Transverse colon (tissue), 4 donors: Measurements from ENCODE around the gene KRCC1. TPM values are rescaled to one million over a fixed set of nuclear protein-coding genes. Genes with fewer than 3 reads are reported as not detected.
"Not testable (repeated sequence)": the region's sequence is repeated elsewhere in the genome, so short reads cannot be mapped to it uniquely, and the experiment has no call there.

ENCODE experiments used
- DNase-seq: peaks from one replicate; pipeline ENCODE4 v3.0.0-alpha.2; 2019
- H3K27ac ChIP-seq, 4 donors: fragments of 200-600 bp; sonication (generic); 2 replicates each; pipeline ENCODE4 v1.5.1; 2016 to 2018; ENCODE audit warnings: inconsistent platforms in 4 of 4
- H3K27me3 ChIP-seq: fragments of 200-600 bp; sonication (generic); 2 replicates; pipeline ENCODE4 v1.5.1; 2017; ENCODE audit warnings: inconsistent platforms
- H3K36me3 ChIP-seq, 4 donors: fragments of 200-600 bp; sonication (generic); 2 replicates each; pipeline ENCODE4 v1.5.1; 2017 to 2019; ENCODE audit warnings: inconsistent platforms in 4 of 4
- H3K4me1 ChIP-seq, 4 donors: fragments of 200-600 bp; sonication (generic); 2 replicates each; pipeline ENCODE4 v1.5.1; 2017 to 2020; ENCODE audit warnings: inconsistent platforms in 4 of 4
- H3K4me3 ChIP-seq, 4 donors: fragments of 200-600 bp; sonication (generic); 1 replicate in 1 of 4; 2 replicates in 3 of 4; pipeline versions ENCODE4 v1.5.1 to v1.6.1; 2017 to 2019; ENCODE audit warnings: inconsistent platforms in 4 of 4
- H3K9me3 ChIP-seq, 2 donors: fragments of 200-600 bp; sonication (generic); 2 replicates each; pipeline ENCODE4 v1.5.1; 2017 to 2019; ENCODE audit warnings: inconsistent platforms in 2 of 2
- EP300 ChIP-seq: sonication (generic); formaldehyde crosslinking; IDR thresholded peaks from one replicate; pipeline ENCODE4 v1.6.1; 2017; ENCODE audit warnings: antibody characterized with exemption, low read depth
- POLR2A ChIP-seq: fragments of 450-650 bp; IDR thresholded peaks from one replicate; pipeline ENCODE4 v1.6.1; 2016; ENCODE audit warnings: antibody characterized with exemption, mild to moderate bottlenecking, moderate library complexity
- POLR2AphosphoS5 ChIP-seq, 3 donors: sonication (generic); formaldehyde crosslinking; IDR thresholded peaks; one replicate each; pipeline ENCODE4 v1.6.1; 2016; ENCODE audit warnings: antibody characterized with exemption in 3 of 3
- WGBS, 2 donors: methylation state at CpG; one replicate each; pipeline ENCODE4 v1.1.5; 2018; ENCODE audit warnings: low coverage in 1 of 2; 5-methylcytosine and 5-hydroxymethylcytosine counted together
- in situ Hi-C, 4 donors: fragments of 200-750 bp; cut with MboI; loops; one replicate each; pipeline versions ENCODE4 v1.15.0 to v1.15.1; 2017; ENCODE audit warnings: low sequenced_read_pairs in 3 of 4, low pct_ligation_motif_present in 1 of 4, low pct_unique_long_range_greater_than_20kb in 1 of 4
- intact Hi-C: fragments of 100-400 bp; cut with DNase I; formaldehyde crosslinking; loops from one replicate; pipeline ENCODE4 v1.15.1; 2023; ENCODE audit warnings: low total_unique reads
- total RNA-seq, 4 donors: library from RNA; depleted of rRNA; stranded (reverse); fragments of >200 nt; gene quantifications; one replicate each; pipeline ENCODE4 v1.1.0, GENCODE V29; 2016
- TF ChIP-seq, protein P1 (sequence below), 5 experiments: fragments of 200-600 bp in 3 of 5; fragments of 450-650 bp in 2 of 5; sonication (generic) in 3 of 5; IDR thresholded peaks; 1 replicate in 2 of 5; 2 replicates in 3 of 5; pipeline ENCODE4 v1.5.1; 2016 to 2017; ENCODE audit warnings: antibody characterized with exemption in 5 of 5, inconsistent platforms in 3 of 5, mild to moderate bottlenecking in 2 of 5, moderate library complexity in 1 of 5

The KRCC1 gene
- total RNA-seq, 4 donors from 2014 or later: 12.3 to 40.6 (median 27.6) TPM

DNA sequence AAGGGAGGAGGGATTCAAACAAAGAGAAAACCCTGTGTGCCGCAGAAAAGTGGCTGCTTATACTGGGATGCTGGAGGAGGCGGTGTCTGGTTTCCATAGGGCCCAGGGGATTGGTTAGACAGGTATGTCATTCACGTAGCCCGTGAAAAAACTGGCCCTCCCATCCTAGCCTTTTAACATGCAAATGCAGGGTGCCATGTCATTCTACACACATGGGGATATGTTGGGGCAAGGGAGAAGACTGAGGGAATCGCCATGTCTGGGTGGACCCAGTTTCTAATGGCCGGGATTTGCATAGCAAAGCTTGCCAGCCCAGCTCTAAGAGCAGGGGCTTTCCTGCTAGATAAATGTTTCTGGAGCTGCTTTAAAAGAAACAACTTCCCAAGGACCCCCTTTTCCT is 31.1 kb downstream of the KRCC1 start:
- intact Hi-C loops (no loop called here), in situ Hi-C loops (no loop called here)
- DNase-seq: no peak
- H3K4me3 ChIP-seq: no peak overlapping the region
- no peaks in the 10 kb centered on the region for H3K9me3 ChIP-seq
- TF ChIP-seq, protein P1, sequence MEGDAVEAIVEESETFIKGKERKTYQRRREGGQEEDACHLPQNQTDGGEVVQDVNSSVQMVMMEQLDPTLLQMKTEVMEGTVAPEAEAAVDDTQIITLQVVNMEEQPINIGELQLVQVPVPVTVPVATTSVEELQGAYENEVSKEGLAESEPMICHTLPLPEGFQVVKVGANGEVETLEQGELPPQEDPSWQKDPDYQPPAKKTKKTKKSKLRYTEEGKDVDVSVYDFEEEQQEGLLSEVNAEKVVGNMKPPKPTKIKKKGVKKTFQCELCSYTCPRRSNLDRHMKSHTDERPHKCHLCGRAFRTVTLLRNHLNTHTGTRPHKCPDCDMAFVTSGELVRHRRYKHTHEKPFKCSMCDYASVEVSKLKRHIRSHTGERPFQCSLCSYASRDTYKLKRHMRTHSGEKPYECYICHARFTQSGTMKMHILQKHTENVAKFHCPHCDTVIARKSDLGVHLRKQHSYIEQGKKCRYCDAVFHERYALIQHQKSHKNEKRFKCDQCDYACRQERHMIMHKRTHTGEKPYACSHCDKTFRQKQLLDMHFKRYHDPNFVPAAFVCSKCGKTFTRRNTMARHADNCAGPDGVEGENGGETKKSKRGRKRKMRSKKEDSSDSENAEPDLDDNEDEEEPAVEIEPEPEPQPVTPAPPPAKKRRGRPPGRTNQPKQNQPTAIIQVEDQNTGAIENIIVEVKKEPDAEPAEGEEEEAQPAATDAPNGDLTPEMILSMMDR (IDR thresholded peaks at IDR 0.05): no peak
- no peak for TF ChIP-seq POLR2AphosphoS5 (IDR thresholded peaks at IDR 0.05)
- TF ChIP-seq EP300: no peak
- no peak for TF ChIP-seq POLR2A
- no peaks in the 10 kb centered on the region for H3K4me1 ChIP-seq
- no peak overlapping the region for H3K27ac ChIP-seq
- WGBS, 2 donors: 88 to 92% methylated on average over 2 to 6 of the region's 6 CpGs
- peaks cover 0 to 17% (median 7%) of the 10 kb centered on the region in 4 donors for H3K36me3 ChIP-seq
- no peaks in the 10 kb centered on the region for H3K27me3 ChIP-seq

DNA sequence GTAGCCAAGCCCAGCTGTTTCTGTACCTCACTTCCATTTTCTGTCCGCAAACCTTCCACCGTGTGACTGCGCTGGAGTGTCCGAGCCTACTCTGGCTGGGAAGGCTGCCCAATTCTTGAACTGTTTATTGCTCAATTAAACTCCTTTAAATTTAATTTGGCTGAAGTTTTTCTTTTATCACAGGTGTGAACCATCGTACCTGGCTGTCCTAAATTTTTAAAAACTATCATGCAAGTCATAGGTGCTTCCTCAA is 33.0 kb downstream of the KRCC1 start:
- intact Hi-C loops: no loop called here
- 58% methylated on average over 5 of the region's 5 CpGs; no CpG with 5 or more reads in 1 of the 2 donors for WGBS, 2 donors
- peak; percentile 37 for DNase-seq
- TF ChIP-seq POLR2A: no peak
- TF ChIP-seq, protein P1 (IDR thresholded peaks at IDR 0.05): no peak
- H3K36me3 ChIP-seq: no peaks in the 10 kb centered on the region
- H3K4me1 ChIP-seq: peaks cover 0 to 2% (median under 1%) of the 10 kb centered on the region in 4 donors
- H3K4me3 ChIP-seq: no peak overlapping the region
- no peak overlapping the region for H3K27ac ChIP-seq
- in situ Hi-C loops: no loop called here
- H3K27me3 ChIP-seq: no peaks in the 10 kb centered on the region
- no peaks in the 10 kb centered on the region for H3K9me3 ChIP-seq

DNA sequence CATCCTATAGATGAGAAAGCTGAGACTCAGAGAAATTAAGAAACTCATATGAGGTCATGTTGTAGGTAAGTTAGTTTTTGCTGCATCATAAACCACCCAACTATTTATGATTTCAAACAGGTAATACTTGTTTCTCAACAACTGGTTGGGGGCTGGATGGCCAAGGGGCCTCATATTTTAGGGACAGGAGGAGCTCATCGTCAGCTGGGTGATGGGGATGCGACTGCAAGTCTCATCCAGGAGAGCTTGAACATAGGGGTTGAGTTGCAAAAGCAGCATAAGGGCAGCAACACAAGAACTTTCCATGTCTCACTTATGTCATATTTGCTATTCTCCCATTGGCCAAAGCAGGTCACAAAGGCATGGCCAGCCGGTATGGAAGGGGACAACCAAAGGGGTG is 35.6 kb downstream of the KRCC1 start:
- no peaks in the 10 kb centered on the region for H3K36me3 ChIP-seq
- H3K9me3 ChIP-seq: no peaks in the 10 kb centered on the region
- intact Hi-C loops: no loop called here
- H3K4me3 ChIP-seq: no peak overlapping the region
- TF ChIP-seq POLR2A (no peak), POLR2AphosphoS5 (IDR thresholded peaks at IDR 0.05) (no peak), EP300 (no peak)
- TF ChIP-seq, protein P1 (IDR thresholded peaks at IDR 0.05): no peak
- no peaks in the 10 kb centered on the region for H3K27me3 ChIP-seq
- no peak overlapping the region for H3K27ac ChIP-seq
- WGBS, 2 donors: 90% methylated on average over 3 of the region's 3 CpGs; no CpG with 5 or more reads in 1 of the 2 donors
- no peak for DNase-seq
- in situ Hi-C loops: no loop called here
- H3K4me1 ChIP-seq: peaks cover 0 to 8% (median 6%) of the 10 kb centered on the region in 4 donors

DNA sequence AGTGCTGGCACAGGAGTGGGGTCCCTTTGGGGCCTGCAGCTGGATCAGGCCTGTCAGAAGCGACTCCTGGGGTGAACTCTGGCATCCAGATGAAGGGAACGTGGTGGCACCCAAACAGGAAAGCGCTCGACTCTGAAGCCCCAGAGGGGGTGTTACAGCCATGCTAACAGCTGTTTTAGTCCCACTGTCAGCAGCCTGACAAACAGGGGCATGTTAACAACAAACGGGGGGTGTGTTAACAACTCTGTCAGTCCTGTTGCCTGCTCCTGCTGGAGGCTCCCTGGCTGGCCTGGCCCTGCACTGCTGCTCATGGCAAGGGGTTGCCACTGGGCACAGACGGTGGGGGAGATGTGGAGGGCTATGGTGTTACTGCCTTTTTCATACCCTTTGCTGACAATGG is 36.7 kb downstream of the KRCC1 start:
- Histone ChIP-seq H3K27ac (no peak overlapping the region), H3K36me3 (no peaks in the 10 kb centered on the region), H3K27me3 (no peaks in the 10 kb centered on the region), H3K9me3 (no peaks in the 10 kb centered on the region), H3K4me3 (no peak overlapping the region), H3K4me1 (peaks cover 0 to 8% (median 6%) of the 10 kb centered on the region in 4 donors)
- no peak for DNase-seq
- WGBS, 2 donors: 92% methylated on average over 6 of the region's 6 CpGs; no CpG with 5 or more reads in 1 of the 2 donors
- TF ChIP-seq, protein P1 (IDR thresholded peaks at IDR 0.05): no peak
- TF ChIP-seq POLR2A: no peak
- no peak for TF ChIP-seq EP300
- no peak for TF ChIP-seq POLR2AphosphoS5 (IDR thresholded peaks at IDR 0.05)
- intact Hi-C loops: no loop called here
- in situ Hi-C loops: no loop called here

DNA sequence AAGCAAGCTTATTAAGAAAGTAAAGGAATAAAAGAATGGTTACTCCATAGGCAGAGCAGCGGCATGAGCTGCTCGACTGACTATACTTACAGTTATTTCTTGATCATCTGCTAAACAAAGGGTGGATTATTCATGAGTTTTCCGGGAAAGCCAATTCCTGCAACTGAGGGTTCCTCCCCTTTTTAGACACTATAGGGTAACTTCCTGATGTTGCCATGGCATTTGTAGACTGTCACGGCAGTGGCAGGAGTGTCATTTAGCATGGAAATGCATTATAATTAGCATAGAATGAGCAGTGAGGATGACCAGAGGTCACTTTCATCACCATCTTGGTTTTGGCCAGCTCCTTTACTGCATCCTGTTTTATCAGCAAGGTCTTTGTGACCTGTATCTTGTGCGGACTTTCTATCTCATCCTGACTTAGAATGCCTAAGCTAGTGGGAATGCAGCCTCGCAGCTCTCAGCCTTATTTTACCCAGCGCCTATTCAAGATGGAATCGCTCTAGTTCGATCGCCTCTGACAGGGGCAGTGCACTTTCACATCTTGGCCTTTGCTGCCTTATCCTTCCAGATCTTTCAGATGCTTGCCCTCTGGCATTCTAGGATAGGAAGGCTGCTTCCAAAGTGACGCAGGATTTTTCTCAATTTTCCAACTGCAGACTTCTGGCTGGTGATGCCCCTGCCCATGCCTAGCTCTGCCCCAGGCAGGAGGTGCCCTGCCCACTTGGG is 37.3 kb downstream of the KRCC1 start:
- H3K9me3 ChIP-seq, H3K27me3 ChIP-seq, H3K36me3 ChIP-seq, H3K27ac ChIP-seq, H3K4me3 ChIP-seq, DNase-seq, intact Hi-C loops, in situ Hi-C loops, H3K4me1 ChIP-seq: not testable (repeated sequence)
- WGBS, 2 donors: 54 to 86% methylated on average over 8 to 11 of the region's 11 CpGs

DNA sequence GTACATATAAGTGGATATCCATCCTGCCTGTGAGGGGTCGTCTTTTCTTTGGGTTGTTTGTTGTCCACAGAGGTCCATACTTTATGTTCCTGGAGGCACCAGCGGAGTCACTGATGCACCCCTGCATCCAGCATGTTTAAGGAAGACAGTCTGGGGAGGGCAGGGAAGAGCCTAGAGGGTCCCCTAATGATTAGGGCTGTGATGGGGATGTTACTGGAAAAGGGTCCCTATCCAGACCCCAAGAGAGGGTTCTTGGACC is 37.9 kb downstream of the KRCC1 start:
- in situ Hi-C loops, H3K36me3 ChIP-seq, H3K27me3 ChIP-seq, DNase-seq, H3K9me3 ChIP-seq, H3K4me1 ChIP-seq, intact Hi-C loops: not testable (repeated sequence)
- WGBS, 2 donors: 83% methylated on average over 2 of the region's 2 CpGs; no CpG with 5 or more reads in 1 of the 2 donors
- Histone ChIP-seq H3K4me3 (peak overlapping the region in 1 of 4 donors; percentile 61), H3K27ac (peak overlapping the region in 1 of 4 donors; percentile 83)
